B cell (primary cell): ENCODE measurements around the gene PLCB3. TPM values are rescaled to one million over a fixed set of nuclear protein-coding genes. Genes with fewer than 3 reads are reported as not detected.
A peak's percentile ranks its signal among the peaks of the same experiment; 100 is the strongest.

Experiments used
- ATAC-seq: fragments of 200-7000 bp; cut with Tn5 transposase; one replicate; pipeline ENCODE4 v1.10.0; 2021; ENCODE audit warnings: low read depth, mild to moderate bottlenecking, moderate number of reproducible peaks, moderate library complexity
- CTCF ChIA-PET: fragments of 350-600 bp; sonication (Branson Sonifier 250); formaldehyde crosslinking; loops from one replicate; lab custom pipeline; 2021; ENCODE audit warnings: antibody characterized with exemption, inconsistent platforms; lab: Charles Lee
- POLR2A ChIA-PET: fragments of 350-600 bp; sonication (Branson Sonifier 250); formaldehyde crosslinking; loops from one replicate; lab custom pipeline; 2021; ENCODE audit warnings: antibody characterized with exemption; lab: Charles Lee
- DNase-seq: peaks from one replicate; pipeline ENCODE4 v3.0.0; 2013
- H2AFZ ChIP-seq: 2 replicates; pipeline ENCODE4 v1.6.1; 2012; ENCODE audit warnings: mild to moderate bottlenecking, low read depth, low read length; ENCODE audit not compliant: insufficient read depth, poor library complexity, severe bottlenecking
- H3K27ac ChIP-seq, 2 donors: 1 replicate in 1 of 2; 2 replicates in 1 of 2; pipeline ENCODE4 v1.5.1; 2012 to 2013; ENCODE audit warnings: low read length in 2 of 2, mild to moderate bottlenecking in 2 of 2, moderate library complexity in 1 of 2
- H3K27me3 ChIP-seq, 4 experiments: fragments of 200-600 bp in 1 of 4; sonication (generic) in 1 of 4; replicated peaks in 1 of 4; 1 replicate in 2 of 4; 2 replicates in 2 of 4; pipeline versions ENCODE4 v1.6.1 to v1.7.0; 2013 to 2016; ENCODE audit warnings: low read length in 3 of 4, mild to moderate bottlenecking in 2 of 4, mixed read lengths in 1 of 4, moderate library complexity in 1 of 4; ENCODE audit not compliant: insufficient read depth in 4 of 4, control insufficient read depth in 3 of 4; ENCODE audit errors: control extremely low read depth in 1 of 4
- H3K36me3 ChIP-seq, 2 experiments: replicated peaks in 1 of 2; 1 replicate in 1 of 2; 2 replicates in 1 of 2; pipeline versions ENCODE4 v1.6.1 to v1.7.1; 2013; ENCODE audit warnings: low read length in 1 of 2; ENCODE audit not compliant: insufficient read depth in 2 of 2, control insufficient read depth in 1 of 2; ENCODE audit errors: control extremely low read depth in 1 of 2, extremely low read depth in 1 of 2
- H3K4me1 ChIP-seq, 2 donors: fragments of 200-600 bp in 1 of 2; sonication (generic) in 1 of 2; 1 replicate in 1 of 2; 2 replicates in 1 of 2; pipeline versions ENCODE4 v1.5.1 to v1.6.1; 2013 to 2017; ENCODE audit warnings: low read length in 2 of 2; ENCODE audit not compliant: control insufficient read depth in 2 of 2, insufficient read depth in 2 of 2
- H3K4me2 ChIP-seq: replicated peaks from 2 replicates; pipeline ENCODE3; 2012; ENCODE audit warnings: mild to moderate bottlenecking, low read depth, low read length; ENCODE audit not compliant: poor library complexity, severe bottlenecking
- H3K4me3 ChIP-seq, 5 experiments: fragments of 200-600 bp in 1 of 5; sonication (generic) in 1 of 5; 1 replicate in 3 of 5; 2 replicates in 2 of 5; pipeline versions ENCODE4 v1.5.1 to v1.7.0; 2011 to 2016; ENCODE audit warnings: low read length in 4 of 5, mild to moderate bottlenecking in 4 of 5, low read depth in 2 of 5, control low read depth in 1 of 5, moderate library complexity in 1 of 5; ENCODE audit not compliant: insufficient read depth in 1 of 5; ENCODE audit errors: control extremely low read depth in 1 of 5, extremely low read depth in 1 of 5
- H3K79me2 ChIP-seq: fragments of 200-600 bp; sonication (generic); one replicate; pipeline ENCODE4 v1.6.0; 2016; ENCODE audit warnings: low read length; ENCODE audit not compliant: control insufficient read depth, insufficient read depth
- H3K9ac ChIP-seq: fragments of 200-600 bp; sonication (generic); 2 replicates; pipeline ENCODE4 v1.6.1; 2017; ENCODE audit warnings: mild to moderate bottlenecking, low read length, moderate library complexity
- H3K9me3 ChIP-seq, 3 donors: one replicate each; pipeline versions ENCODE4 v1.6.1 to v1.7.1; 2013; ENCODE audit warnings: low read length in 2 of 3; ENCODE audit not compliant: control insufficient read depth in 2 of 3, insufficient read depth in 1 of 3; ENCODE audit errors: control extremely low read depth in 1 of 3
- H4K20me1 ChIP-seq: 2 replicates; pipeline ENCODE4 v1.6.0; 2012; ENCODE audit warnings: mild to moderate bottlenecking, low read length; ENCODE audit not compliant: insufficient read depth, control insufficient read depth, poor library complexity, severe bottlenecking
- H3K27ac Mint-ChIP-seq: one replicate; pipeline ENCODE4 v1.8.0; 2021; ENCODE audit warnings: mixed read lengths
- H3K27me3 Mint-ChIP-seq: one replicate; pipeline ENCODE4 v1.8.0; 2021; ENCODE audit warnings: mixed read lengths
- H3K4me1 Mint-ChIP-seq: one replicate; pipeline ENCODE4 v1.8.0; 2021; ENCODE audit warnings: mixed read lengths
- H3K4me3 Mint-ChIP-seq: one replicate; pipeline ENCODE4 v1.8.0; 2021; ENCODE audit warnings: mixed read lengths
- H3K9me3 Mint-ChIP-seq: one replicate; pipeline ENCODE4 v1.8.0; 2022; ENCODE audit warnings: mixed read lengths; ENCODE audit not compliant: insufficient read depth
- EZH2 ChIP-seq: IDR thresholded peaks from 2 replicates; pipeline ENCODE4 v1.6.1; 2012; ENCODE audit warnings: borderline replicate concordance, low read depth, mild to moderate bottlenecking, moderate library complexity, low read length; ENCODE audit not compliant: insufficient read depth, poor library complexity, severe bottlenecking
- WGBS: methylation state at CpG from one replicate; pipeline ENCODE4 v1.1.5; 2013; ENCODE audit warnings: missing lambda C conversion rate; ENCODE audit not compliant: insufficient coverage; 5-methylcytosine and 5-hydroxymethylcytosine counted together
- intact Hi-C: fragments of 100-400 bp; cut with micrococcal nuclease; formaldehyde crosslinking; loops from one replicate; pipeline ENCODE4 v1.10.0; 2022
- polyA plus RNA-seq: library from polyadenylated mRNA; depleted of rRNA; stranded (reverse); fragments of >200 nt; gene quantifications from 2 replicates; pipeline ENCODE4 v1.2.3, GENCODE V29; 2012
- total RNA-seq, 2 donors: library from RNA; stranded (reverse); fragments of 120-200 nt in 1 of 2; gene quantifications; 1 replicate in 1 of 2; 2 replicates in 1 of 2; pipeline versions ENCODE4 v1.2.3 to v1.2.4, GENCODE V29; 2013 to 2022
- TF ChIP-seq, protein P1 (sequence below): fragments of 200-600 bp; IDR thresholded peaks from one replicate; pipeline ENCODE4 v1.8.0; 2022; ENCODE audit warnings: antibody characterized with exemption, mild to moderate bottlenecking

PLCB3 gene
- total and polyA plus RNA-seq, 2 donors (not counting 1 experiment from before 2014, with no cell fraction given) = 3.0 to 8.1 TPM

DNA sequence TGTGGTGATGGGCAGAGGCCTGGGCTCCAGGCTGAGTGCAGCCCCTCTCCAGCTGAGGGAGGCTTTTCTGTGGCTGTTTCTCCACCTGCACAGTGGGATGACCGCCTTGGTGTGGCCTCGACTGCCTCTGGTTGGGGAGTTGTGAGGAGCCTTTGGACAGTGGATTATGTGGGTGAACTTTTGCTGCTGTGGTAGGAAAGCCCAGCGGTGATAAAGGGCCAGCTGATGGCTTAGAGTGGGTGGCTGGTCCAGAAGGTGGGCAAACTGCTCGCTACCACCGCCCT is 52.6 kb downstream of the PLCB3 start:
- CTCF ChIA-PET = interaction anchor here (1.0 to 5.8 kb wide), 23 partner anchors 10 to 1550 kb away, joined by 3 to 243 read pairs (median 6); partner anchors contain the start of genes BAD, CCDC88B, FERMT3 and GPR137
- Mint-ChIP-seq H3K27me3 (peaks cover 13% of the 10 kb centered on the region), H3K9me3 (no peaks in the 10 kb centered on the region), H3K4me1 (peaks cover 36% of the 10 kb centered on the region), H3K27ac (peak overlapping the region; percentile 89), H3K4me3 (peak overlapping the region; percentile 90)
- 34% methylated on average over 4 of the region's 5 CpGs for WGBS
- peak overlapping the region; percentile 93 to 94 for H3K27ac ChIP-seq
- H3K79me2 ChIP-seq = peaks cover 25% of the 10 kb centered on the region
- H3K4me2 ChIP-seq = peak overlapping the region; percentile 97
- H3K36me3 ChIP-seq = peaks cover 0 to 6% of the 10 kb centered on the region in 2 experiments
- no peak for TF ChIP-seq EZH2
- TF ChIP-seq, protein P1, sequence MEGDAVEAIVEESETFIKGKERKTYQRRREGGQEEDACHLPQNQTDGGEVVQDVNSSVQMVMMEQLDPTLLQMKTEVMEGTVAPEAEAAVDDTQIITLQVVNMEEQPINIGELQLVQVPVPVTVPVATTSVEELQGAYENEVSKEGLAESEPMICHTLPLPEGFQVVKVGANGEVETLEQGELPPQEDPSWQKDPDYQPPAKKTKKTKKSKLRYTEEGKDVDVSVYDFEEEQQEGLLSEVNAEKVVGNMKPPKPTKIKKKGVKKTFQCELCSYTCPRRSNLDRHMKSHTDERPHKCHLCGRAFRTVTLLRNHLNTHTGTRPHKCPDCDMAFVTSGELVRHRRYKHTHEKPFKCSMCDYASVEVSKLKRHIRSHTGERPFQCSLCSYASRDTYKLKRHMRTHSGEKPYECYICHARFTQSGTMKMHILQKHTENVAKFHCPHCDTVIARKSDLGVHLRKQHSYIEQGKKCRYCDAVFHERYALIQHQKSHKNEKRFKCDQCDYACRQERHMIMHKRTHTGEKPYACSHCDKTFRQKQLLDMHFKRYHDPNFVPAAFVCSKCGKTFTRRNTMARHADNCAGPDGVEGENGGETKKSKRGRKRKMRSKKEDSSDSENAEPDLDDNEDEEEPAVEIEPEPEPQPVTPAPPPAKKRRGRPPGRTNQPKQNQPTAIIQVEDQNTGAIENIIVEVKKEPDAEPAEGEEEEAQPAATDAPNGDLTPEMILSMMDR = no peak
- peaks cover 30% of the 10 kb centered on the region for H4K20me1 ChIP-seq
- peak overlapping the region; percentile 64 for H2AFZ ChIP-seq
- intact Hi-C loops = loop anchor here (1.0 to 10.0 kb wide), 3 partner anchors 53 to 469 kb away; partner anchors contain the start of genes MARK2 and PLCB3
- POLR2A ChIA-PET = interaction anchor here (1.0 to 3.5 kb wide), 7 partner anchors 14 to 118 kb away, joined by 3 to 21 read pairs (median 7); partner anchors contain the start of genes FERMT3, PRDX5, STIP1 and TRMT112
- DNase-seq (no peak), ATAC-seq (no peak)
- H3K4me3 ChIP-seq = peak overlapping the region in 3 of 5 experiments; percentile 78 to 87 (median 85)
- peaks cover 31 to 52% of the 10 kb centered on the region in 2 donors for H3K4me1 ChIP-seq
- H3K9ac ChIP-seq = peak overlapping the region; percentile 87
- peaks cover 0 to 20% (median 0%) of the 10 kb centered on the region in 3 donors for H3K9me3 ChIP-seq
- peaks cover 0 to 37% (median 15%) of the 10 kb centered on the region in 4 experiments for H3K27me3 ChIP-seq
